ENCODE measurements around the gene SAMD4A.
A peak's percentile ranks its signal among the peaks of the same experiment; 100 is the strongest.
"Not testable (repeated sequence)": the region's sequence is repeated elsewhere in the genome, so short reads cannot be mapped to it uniquely, and the experiment has no call there.

Gene SAMD4A

DNA sequence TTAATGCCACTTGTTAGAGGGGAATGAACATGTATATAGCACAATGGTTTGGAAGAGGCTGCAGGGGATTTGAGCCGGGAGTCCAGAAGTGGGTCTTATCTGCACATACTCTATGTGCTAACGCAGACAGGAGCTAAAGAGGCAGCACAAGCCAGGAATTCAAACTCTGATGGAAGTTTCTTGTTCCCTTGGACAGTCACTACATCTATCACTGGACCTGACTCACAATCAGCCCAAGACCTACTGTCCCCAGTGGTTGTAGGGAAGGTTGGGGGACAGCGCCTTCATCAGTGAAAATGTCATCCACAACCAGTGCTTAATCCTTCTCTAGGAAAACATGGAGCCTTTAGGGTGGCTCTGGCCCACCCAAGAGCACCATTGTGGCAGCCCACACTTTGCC, 227.9 kb downstream of the SAMD4A start:
- H3K27me3 Mint-ChIP-seq = no peaks in the 10 kb centered on the region

GRCh38 chr14:54796961-54797360, 230.0 kb downstream of the SAMD4A start:
- H3K27ac Mint-ChIP-seq = no peak overlapping the region
- peaks cover 14% of the 10 kb centered on the region for H3K27me3 Mint-ChIP-seq
- no peak for DNase-seq
- no peak overlapping the region for H3K4me3 Mint-ChIP-seq
- H3K9me3 Mint-ChIP-seq = no peaks in the 10 kb centered on the region
- H3K4me1 Mint-ChIP-seq (ENCODE audit: low read depth) = no peaks in the 10 kb centered on the region
- no peaks in the 10 kb centered on the region for H3K36me3 Mint-ChIP-seq (ENCODE audit: low read depth)

More for the DNA sequence above, 227.9 kb downstream of the SAMD4A start:
- H3K4me1 Mint-ChIP-seq (ENCODE audit: low read depth) = no peaks in the 10 kb centered on the region
- no peak overlapping the region for H3K4me3 Mint-ChIP-seq
- no peak overlapping the region for H3K27ac Mint-ChIP-seq
- H3K9me3 Mint-ChIP-seq = no peaks in the 10 kb centered on the region
- H3K36me3 Mint-ChIP-seq (ENCODE audit: low read depth) = no peaks in the 10 kb centered on the region
- DNase-seq = no peak

DNA sequence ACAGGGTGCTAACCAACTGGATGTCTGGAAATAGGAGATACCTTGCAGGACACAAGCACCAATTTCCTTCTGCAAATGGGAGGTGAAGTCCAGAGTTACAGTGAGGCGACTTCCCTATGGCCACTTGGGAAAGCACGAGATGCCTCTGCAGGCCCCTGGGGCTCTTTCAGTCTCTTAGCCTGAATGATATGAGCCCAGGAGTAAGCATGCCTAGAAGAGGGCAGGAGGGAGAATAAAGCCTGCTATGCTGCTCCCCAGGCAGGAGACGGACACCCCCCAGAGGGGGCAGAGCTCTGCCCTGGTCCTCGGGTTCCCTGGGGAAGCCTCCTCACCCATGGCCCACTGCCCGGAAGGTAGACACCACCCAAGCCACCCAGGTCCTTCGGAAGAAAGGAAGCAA, 230.6 kb downstream of the SAMD4A start:
- H3K27ac Mint-ChIP-seq = no peak overlapping the region
- H3K4me3 Mint-ChIP-seq = no peak overlapping the region
- H3K36me3 Mint-ChIP-seq (ENCODE audit: low read depth) = no peaks in the 10 kb centered on the region
- peaks cover 14% of the 10 kb centered on the region for H3K27me3 Mint-ChIP-seq
- no peaks in the 10 kb centered on the region for H3K4me1 Mint-ChIP-seq (ENCODE audit: low read depth)
- H3K9me3 Mint-ChIP-seq = no peaks in the 10 kb centered on the region
- no peak for DNase-seq

DNA sequence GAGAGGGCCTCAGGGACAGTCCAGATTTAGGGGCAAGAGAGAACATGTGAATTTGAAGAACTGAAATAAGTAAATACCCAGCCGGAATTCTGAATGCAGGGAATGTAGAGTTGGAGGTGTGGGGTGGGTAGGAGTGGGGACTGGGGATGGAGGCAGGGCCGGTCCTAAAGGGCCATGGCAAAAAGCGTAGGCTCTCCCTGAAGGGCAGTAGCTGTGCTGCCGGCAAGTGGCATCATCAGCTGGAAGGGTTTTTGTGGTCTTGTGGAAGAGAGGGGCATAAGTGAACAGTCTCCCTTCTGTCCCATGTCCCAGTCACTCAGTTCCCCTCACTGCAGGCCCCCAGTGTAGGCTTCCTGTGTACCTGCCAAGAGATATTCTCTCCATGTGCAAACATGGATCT, 231.1 kb downstream of the SAMD4A start:
- no peaks in the 10 kb centered on the region for H3K9me3 Mint-ChIP-seq
- H3K4me1 Mint-ChIP-seq (ENCODE audit: low read depth) = no peaks in the 10 kb centered on the region
- H3K27me3 Mint-ChIP-seq = peaks cover 14% of the 10 kb centered on the region
- no peak overlapping the region for H3K4me3 Mint-ChIP-seq
- DNase-seq = no peak
- H3K36me3 Mint-ChIP-seq (ENCODE audit: low read depth) = no peaks in the 10 kb centered on the region
- H3K27ac Mint-ChIP-seq = no peak overlapping the region

DNA sequence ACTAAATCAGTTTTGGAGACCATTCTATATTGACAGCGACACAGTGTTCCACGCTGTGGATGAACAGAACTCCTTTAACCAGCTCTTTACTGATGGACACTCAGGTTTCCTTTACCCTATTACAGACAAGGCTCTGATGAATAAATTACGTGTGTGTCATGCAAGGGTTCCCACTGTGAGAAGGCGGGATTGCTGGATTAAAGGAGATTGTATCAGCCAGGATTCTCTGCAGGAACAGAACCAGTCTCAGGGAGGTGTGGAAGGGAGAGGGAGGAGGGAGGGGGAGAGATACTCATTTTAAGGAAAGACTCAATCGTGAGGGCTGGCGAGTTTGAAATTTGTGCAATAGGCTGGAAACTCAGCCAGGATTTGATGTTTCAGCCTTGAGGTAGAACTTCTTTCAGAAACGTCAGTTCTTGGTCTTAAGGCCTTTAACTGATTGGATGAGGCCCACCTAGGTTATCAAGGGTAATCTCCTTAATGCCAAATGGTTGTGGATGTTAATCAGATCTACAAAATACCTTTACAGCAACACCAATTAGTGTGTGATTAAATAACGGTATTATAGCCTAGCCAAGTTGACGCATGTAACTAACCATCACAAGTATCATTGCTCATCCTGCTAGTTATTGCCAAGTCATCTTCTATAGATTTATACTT, 231.7 kb downstream of the SAMD4A start:
- no peak overlapping the region for H3K4me3 Mint-ChIP-seq
- no peak overlapping the region for H3K27ac Mint-ChIP-seq
- DNase-seq = no peak
- H3K9me3 Mint-ChIP-seq = no peaks in the 10 kb centered on the region
- H3K4me1 Mint-ChIP-seq (ENCODE audit: low read depth) = no peaks in the 10 kb centered on the region
- peaks cover 14% of the 10 kb centered on the region for H3K27me3 Mint-ChIP-seq
- no peaks in the 10 kb centered on the region for H3K36me3 Mint-ChIP-seq (ENCODE audit: low read depth)

- peaks cover 29% of the 10 kb centered on the region for H3K27me3 Mint-ChIP-seq
- H3K9me3 Mint-ChIP-seq; DNase-seq; H3K4me1 Mint-ChIP-seq (ENCODE audit: low read depth); H3K36me3 Mint-ChIP-seq (ENCODE audit: low read depth); H3K4me3 Mint-ChIP-seq; H3K27ac Mint-ChIP-seq: not testable (repeated sequence)
Measured at GRCh38 chr14:54801482-54801881, 234.6 kb downstream of the SAMD4A start.

GRCh38 chr14:54803396-54803795, 236.5 kb downstream of the SAMD4A start:
- peaks cover 32% of the 10 kb centered on the region for H3K27me3 Mint-ChIP-seq
- DNase-seq = no peak
- H3K27ac Mint-ChIP-seq = no peak overlapping the region
- no peaks in the 10 kb centered on the region for H3K36me3 Mint-ChIP-seq (ENCODE audit: low read depth)
- H3K9me3 Mint-ChIP-seq = no peaks in the 10 kb centered on the region
- no peak overlapping the region for H3K4me3 Mint-ChIP-seq
- peaks cover 6% of the 10 kb centered on the region for H3K4me1 Mint-ChIP-seq (ENCODE audit: low read depth)

GRCh38 chr14:54803926-54804537, 237.1 kb downstream of the SAMD4A start:
- no peaks in the 10 kb centered on the region for H3K36me3 Mint-ChIP-seq (ENCODE audit: low read depth)
- no peak for DNase-seq

GRCh38 chr14:54804538-54805041, 237.7 kb downstream of the SAMD4A start:
- Mint-ChIP-seq H3K27me3 (peaks cover 32% of the 10 kb centered on the region), H3K4me3 (no peak overlapping the region), H3K9me3 (no peaks in the 10 kb centered on the region), H3K27ac (no peak overlapping the region), H3K4me1 (ENCODE audit: low read depth) (peaks cover 6% of the 10 kb centered on the region), H3K36me3 (ENCODE audit: low read depth) (no peaks in the 10 kb centered on the region)
- DNase-seq = no peak

More at GRCh38 chr14:54803926-54804537, 237.1 kb downstream of the SAMD4A start:
- Mint-ChIP-seq H3K27ac (no peak overlapping the region), H3K27me3 (peaks cover 32% of the 10 kb centered on the region), H3K4me1 (ENCODE audit: low read depth) (peaks cover 6% of the 10 kb centered on the region), H3K4me3 (no peak overlapping the region), H3K9me3 (no peaks in the 10 kb centered on the region)

GRCh38 chr14:54805070-54805444, 238.1 kb downstream of the SAMD4A start:
- no peaks in the 10 kb centered on the region for H3K9me3 Mint-ChIP-seq
- no peak overlapping the region for H3K4me3 Mint-ChIP-seq
- no peak overlapping the region for H3K27ac Mint-ChIP-seq
- H3K4me1 Mint-ChIP-seq (ENCODE audit: low read depth) = peaks cover 10% of the 10 kb centered on the region
- no peak for DNase-seq
- no peaks in the 10 kb centered on the region for H3K36me3 Mint-ChIP-seq (ENCODE audit: low read depth)
- peaks cover 31% of the 10 kb centered on the region for H3K27me3 Mint-ChIP-seq

- peaks cover 25% of the 10 kb centered on the region for H3K27me3 Mint-ChIP-seq
- no peak overlapping the region for H3K4me3 Mint-ChIP-seq
- DNase-seq = peak; percentile 86
- no peak overlapping the region for H3K27ac Mint-ChIP-seq
- H3K36me3 Mint-ChIP-seq (ENCODE audit: low read depth) = no peaks in the 10 kb centered on the region
- peaks cover 10% of the 10 kb centered on the region for H3K4me1 Mint-ChIP-seq (ENCODE audit: low read depth)
- no peaks in the 10 kb centered on the region for H3K9me3 Mint-ChIP-seq
Measured at GRCh38 chr14:54805445-54806322, 238.8 kb downstream of the SAMD4A start.

GRCh38 chr14:54806616-54807015, 239.7 kb downstream of the SAMD4A start:
- no peak overlapping the region for H3K4me3 Mint-ChIP-seq
- peaks cover 19% of the 10 kb centered on the region for H3K27me3 Mint-ChIP-seq
- peaks cover 10% of the 10 kb centered on the region for H3K4me1 Mint-ChIP-seq (ENCODE audit: low read depth)
- no peak overlapping the region for H3K27ac Mint-ChIP-seq
- no peaks in the 10 kb centered on the region for H3K36me3 Mint-ChIP-seq (ENCODE audit: low read depth)
- no peaks in the 10 kb centered on the region for H3K9me3 Mint-ChIP-seq
- no peak for DNase-seq

- no peak overlapping the region for H3K27ac Mint-ChIP-seq
- H3K9me3 Mint-ChIP-seq = no peaks in the 10 kb centered on the region
- peaks cover 18% of the 10 kb centered on the region for H3K27me3 Mint-ChIP-seq
- H3K4me1 Mint-ChIP-seq (ENCODE audit: low read depth) = peaks cover 10% of the 10 kb centered on the region
- DNase-seq = no peak
- H3K36me3 Mint-ChIP-seq (ENCODE audit: low read depth) = no peaks in the 10 kb centered on the region
- no peak overlapping the region for H3K4me3 Mint-ChIP-seq
Measured at GRCh38 chr14:54807428-54807827, 240.5 kb downstream of the SAMD4A start.

GRCh38 chr14:54807881-54808280, 241.0 kb downstream of the SAMD4A start:
- Mint-ChIP-seq H3K4me3 (no peak overlapping the region), H3K36me3 (ENCODE audit: low read depth) (no peaks in the 10 kb centered on the region), H3K4me1 (ENCODE audit: low read depth) (peaks cover 10% of the 10 kb centered on the region), H3K27ac (no peak overlapping the region), H3K9me3 (no peaks in the 10 kb centered on the region), H3K27me3 (peaks cover 18% of the 10 kb centered on the region)
- DNase-seq = no peak

Measured in activated T-cell treated with anti-CD3 and anti-CD28 coated beads, Interleukin-2, amount 50 U/mL, for 24 hours (primary cell).